ENCODE data around the gene ATP11A. TPM values are rescaled to one million over a fixed set of nuclear protein-coding genes. Genes with fewer than 3 reads are reported as not detected.
A peak's percentile ranks its signal among the peaks of the same experiment; 100 is the strongest.

The ATP11A gene
- total RNA-seq: 16.7 TPM

GRCh38 chr13:112689303-112690245 lies at the start of gene ATP11A:
Gene ATP11A (plus strand): TSS chr13:112690038. CDS start chr13:112690417, 379 bp downstream.
- ATAC-seq: peak; percentile 86

GRCh38 chr13:112641456-112642089 lies 48.3 kb upstream of the ATP11A start:
- ATAC-seq: no peak

- ATAC-seq: no peak
Measured at GRCh38 chr13:112642090-112642460, 47.8 kb upstream of the ATP11A start.

- ATAC-seq: no peak
Measured at GRCh38 chr13:112643759-112644459, 45.9 kb upstream of the ATP11A start.

- ATAC-seq: no peak
Measured at GRCh38 chr13:112645327-112645914, 44.4 kb upstream of the ATP11A start.

GRCh38 chr13:112647256-112647655 lies 42.6 kb upstream of the ATP11A start:
- ATAC-seq: no peak

GRCh38 chr13:112648101-112648500 lies 41.7 kb upstream of the ATP11A start:
- no peak for ATAC-seq

GRCh38 chr13:112648966-112649690 lies 40.7 kb upstream of the ATP11A start:
- no peak for ATAC-seq

GRCh38 chr13:112651311-112651710 lies 38.5 kb upstream of the ATP11A start:
- no peak for ATAC-seq

GRCh38 chr13:112651750-112652511 lies 37.9 kb upstream of the ATP11A start:
- no peak for ATAC-seq

GRCh38 chr13:112652512-112653070 lies 37.2 kb upstream of the ATP11A start:
- ATAC-seq: no peak

GRCh38 chr13:112653071-112653470 lies 36.8 kb upstream of the ATP11A start:
- no peak for ATAC-seq

GRCh38 chr13:112655913-112656312 lies 33.9 kb upstream of the ATP11A start:
- ATAC-seq: no peak

- ATAC-seq: peak; percentile 52
Measured at GRCh38 chr13:112657850-112658445, 31.9 kb upstream of the ATP11A start.

GRCh38 chr13:112658808-112659207 lies 31.0 kb upstream of the ATP11A start:
- no peak for ATAC-seq

- no peak for ATAC-seq
Measured at GRCh38 chr13:112661291-112661690, 28.5 kb upstream of the ATP11A start.

- ATAC-seq: peak; percentile 29
Measured at GRCh38 chr13:112664501-112665203, 25.2 kb upstream of the ATP11A start.

- no peak for ATAC-seq
Measured at GRCh38 chr13:112668924-112669323, 20.9 kb upstream of the ATP11A start.

GRCh38 chr13:112669881-112670499 lies 19.8 kb upstream of the ATP11A start:
- ATAC-seq: peak; percentile 13

Data from esophagus mucosa (tissue), 1 donor.